WI38 (cell line): ENCODE data around the gene HHIPL2.

Experiments used
- H3K4me3 ChIP-seq: 2 replicates; pipeline ENCODE4 v1.5.1; 2011; ENCODE audit warnings: low read depth, mild to moderate bottlenecking, control low read depth, low read length
- CTCF ChIP-seq: IDR thresholded peaks from 2 replicates; pipeline ENCODE4 v1.5.1; 2012; ENCODE audit warnings: low read depth, mild to moderate bottlenecking, control low read depth, low read length

Gene HHIPL2

GRCh38 chr1:222547944-222548671, at the start of gene HHIPL2:
Gene HHIPL2, minus strand, starts transcription at chr1:222548104. Its CDS starts 60 bp downstream, at chr1:222548044.
- no peak within 1 kb of the TSS for H3K4me3 ChIP-seq
- TF ChIP-seq CTCF = no peak

- TF ChIP-seq CTCF = no peak
- H3K4me3 ChIP-seq = no peak overlapping the region
Measured at GRCh38 chr1:222596696-222597095, 48.8 kb upstream of the HHIPL2 start.

- TF ChIP-seq CTCF = no peak
- H3K4me3 ChIP-seq = no peak overlapping the region
Measured at GRCh38 chr1:222594789-222595188, 46.9 kb upstream of the HHIPL2 start.

GRCh38 chr1:222592171-222592570, 44.3 kb upstream of the HHIPL2 start:
- TF ChIP-seq CTCF = no peak
- H3K4me3 ChIP-seq = no peak overlapping the region

- TF ChIP-seq CTCF = no peak
- peak within 1 kb of the TSS; percentile 72 for H3K4me3 ChIP-seq
Measured at GRCh38 chr1:222589462-222590302, 41.8 kb upstream of the HHIPL2 start, which contains the start of gene TAF1A. Gene TAF1A, minus strand, starts transcription at chr1:222589933.

- no peak for TF ChIP-seq CTCF
- H3K4me3 ChIP-seq = no peak overlapping the region
Measured at GRCh38 chr1:222588135-222588534, 40.2 kb upstream of the HHIPL2 start.

GRCh38 chr1:222586842-222587241, 38.9 kb upstream of the HHIPL2 start:
- no peak for TF ChIP-seq CTCF
- H3K4me3 ChIP-seq = no peak overlapping the region
